GM06990 (cell line): ENCODE data around the gene RASSF1.
"Not testable (repeated sequence)": the region's sequence is repeated elsewhere in the genome, so short reads cannot be mapped to it uniquely, and the experiment has no call there.

Source experiments
- DNase-seq: peaks from one replicate; pipeline ENCODE4 v3.0.0-alpha.2; 2011; ENCODE audit not compliant: insufficient read length; ENCODE audit errors: extremely low read depth
- H3K27me3 ChIP-seq: replicated peaks from 2 replicates; pipeline ENCODE4 v1.6.0; 2011; ENCODE audit warnings: low read length; ENCODE audit not compliant: control insufficient read depth, insufficient read depth
- H3K36me3 ChIP-seq: 2 replicates; pipeline ENCODE4 v1.5.1; 2011; ENCODE audit warnings: low read length; ENCODE audit not compliant: control insufficient read depth, insufficient read depth
- H3K4me3 ChIP-seq: replicated peaks from 2 replicates; pipeline ENCODE4 v1.5.1; 2011; ENCODE audit warnings: low read depth, mild to moderate bottlenecking, control low read depth, low read length
- CTCF ChIP-seq: IDR thresholded peaks from 2 replicates; pipeline ENCODE4 v1.5.1; 2011; ENCODE audit warnings: low read length, control low read depth, mild to moderate bottlenecking, inconsistent platforms; ENCODE audit not compliant: insufficient read depth, poor library complexity, severe bottlenecking

RASSF1 gene

GRCh38 chr3:50317300-50317699 lies 23.3 kb downstream of the RASSF1 start:
- Histone ChIP-seq H3K4me3 (no peak overlapping the region), H3K36me3 (peaks cover 5% of the 10 kb centered on the region), H3K27me3 (no peaks in the 10 kb centered on the region)
- no peak for DNase-seq
- TF ChIP-seq CTCF, result no peak

DNA sequence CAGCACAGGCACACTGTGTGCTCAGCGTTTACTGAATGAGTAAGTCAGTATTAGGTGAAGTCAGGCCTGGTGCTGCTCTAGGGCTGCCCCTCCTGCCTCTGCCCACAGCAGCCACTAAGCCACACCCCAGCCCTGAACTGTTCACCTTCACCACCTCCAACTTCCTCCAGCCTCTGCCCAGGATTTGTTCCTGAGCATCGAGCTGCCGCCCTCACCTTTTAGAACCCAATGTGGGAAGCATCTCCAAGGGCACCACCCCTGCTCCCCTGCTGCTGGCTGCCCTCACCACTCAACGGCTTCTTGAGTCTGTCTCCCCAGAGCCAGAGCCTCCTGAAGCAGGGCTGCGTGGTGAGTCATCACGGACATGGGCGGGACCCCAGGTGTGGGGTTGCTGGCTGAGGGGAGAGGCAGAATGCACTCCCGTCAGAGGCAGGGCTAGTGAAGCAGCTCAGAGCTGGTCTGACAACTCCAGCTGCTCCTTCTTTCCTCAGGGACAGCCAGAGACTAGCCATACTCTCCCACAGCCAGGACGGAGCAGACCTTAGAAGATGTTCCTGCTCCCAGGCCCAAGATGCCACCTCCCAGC lies 23.9 kb downstream of the RASSF1 start:
- DNase-seq, result peak; percentile 65
- Histone ChIP-seq H3K27me3 (no peaks in the 10 kb centered on the region), H3K4me3 (no peak overlapping the region), H3K36me3 (peaks cover 5% of the 10 kb centered on the region)
- no peak for TF ChIP-seq CTCF

GRCh38 chr3:50314816-50315215 lies 25.8 kb downstream of the RASSF1 start:
- Histone ChIP-seq H3K27me3 (no peaks in the 10 kb centered on the region), H3K4me3 (no peak overlapping the region), H3K36me3 (peaks cover 5% of the 10 kb centered on the region)
- DNase-seq, result no peak
- TF ChIP-seq CTCF, result no peak

GRCh38 chr3:50314342-50314741 lies 26.3 kb downstream of the RASSF1 start:
- no peak for TF ChIP-seq CTCF
- Histone ChIP-seq H3K4me3 (no peak overlapping the region), H3K27me3 (no peaks in the 10 kb centered on the region), H3K36me3 (peaks cover 5% of the 10 kb centered on the region)
- DNase-seq, result no peak

DNA sequence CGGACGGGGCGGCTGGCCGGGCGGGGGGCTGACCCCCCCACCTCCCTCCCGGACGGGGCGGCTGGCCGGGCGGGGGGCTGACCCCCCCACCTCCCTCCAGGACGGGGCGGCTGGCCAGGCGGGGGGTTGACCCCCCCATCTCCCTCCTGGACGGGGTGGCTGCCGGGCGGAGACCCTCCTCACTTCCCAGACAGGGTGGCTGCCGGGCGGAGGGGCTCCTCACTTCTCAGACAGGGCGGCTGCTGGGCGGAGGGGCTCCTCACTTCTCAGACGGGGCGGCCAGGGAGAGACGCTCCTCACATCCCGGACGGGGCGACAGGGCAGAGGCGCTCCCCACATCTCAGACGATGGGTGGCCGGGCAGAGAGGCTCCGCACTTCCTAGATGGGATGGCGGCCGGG lies 28.6 kb downstream of the RASSF1 start:
- not testable (repeated sequence) for DNase-seq, H3K27me3 ChIP-seq, H3K4me3 ChIP-seq, H3K36me3 ChIP-seq

DNA sequence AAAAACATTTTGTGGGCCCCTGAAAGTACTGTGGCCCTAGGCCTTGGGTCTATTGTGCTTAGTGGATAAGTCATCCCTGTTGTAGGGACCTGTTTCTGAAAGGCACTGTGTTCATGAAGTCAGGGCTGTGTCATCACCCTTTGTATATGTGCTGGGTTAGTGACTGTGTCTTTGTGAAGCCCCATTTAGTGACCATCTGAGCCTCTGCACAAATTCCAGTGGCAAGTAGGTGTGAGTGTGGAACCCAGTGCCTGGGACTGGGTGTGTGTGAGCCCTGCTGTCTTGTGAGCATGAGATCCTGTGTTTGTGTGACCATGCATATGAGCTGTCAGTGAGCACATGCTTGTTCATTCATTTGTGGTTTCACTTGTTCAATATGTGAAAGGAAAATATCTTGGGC lies 36.0 kb downstream of the RASSF1 start:
- no peak overlapping the region for H3K4me3 ChIP-seq
- no peak for DNase-seq
- no peaks in the 10 kb centered on the region for H3K27me3 ChIP-seq
- H3K36me3 ChIP-seq, result no peaks in the 10 kb centered on the region
- no peak for TF ChIP-seq CTCF
